HG03159 (cell line): ENCODE data around the gene FAM193B.

ENCODE experiments used
- ATAC-seq: cut with Tn5 transposase; IDR thresholded peaks from one replicate; pipeline ENCODE4 v1.9.1; 2021; ENCODE audit warnings: mild to moderate bottlenecking, moderate library complexity; ENCODE audit not compliant: unreplicated experiment

Gene FAM193B

GRCh38 chr5:177554474-177555111 is at the start of gene FAM193B:
Gene FAM193B (minus strand): TSS chr5:177554563. CDS start chr5:177554458, 105 bp downstream.
- ATAC-seq: peak; percentile 90

- no peak for ATAC-seq
Measured at GRCh38 chr5:177604116-177604521, 49.8 kb upstream of the FAM193B start.

DNA sequence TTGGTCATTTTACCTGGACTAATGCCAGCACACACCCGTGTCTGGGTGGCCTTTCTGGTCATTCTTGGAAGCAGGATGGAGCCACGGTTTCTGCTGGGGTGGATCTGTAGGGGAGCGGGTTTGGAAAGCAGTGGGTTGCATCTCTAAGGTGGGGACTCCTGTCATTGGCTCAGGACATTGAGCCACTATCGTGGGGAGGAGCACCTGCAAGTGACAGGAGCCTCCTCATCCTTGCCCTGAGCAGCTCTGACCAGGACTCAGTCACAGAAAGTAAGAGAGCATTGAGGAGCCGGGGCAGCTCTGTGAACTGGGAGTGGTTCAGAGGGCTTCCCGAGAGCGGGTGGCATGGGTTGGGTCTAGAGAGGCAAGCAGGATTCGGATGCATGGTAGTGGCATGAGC is 49.3 kb upstream of the FAM193B start:
- no peak for ATAC-seq

DNA sequence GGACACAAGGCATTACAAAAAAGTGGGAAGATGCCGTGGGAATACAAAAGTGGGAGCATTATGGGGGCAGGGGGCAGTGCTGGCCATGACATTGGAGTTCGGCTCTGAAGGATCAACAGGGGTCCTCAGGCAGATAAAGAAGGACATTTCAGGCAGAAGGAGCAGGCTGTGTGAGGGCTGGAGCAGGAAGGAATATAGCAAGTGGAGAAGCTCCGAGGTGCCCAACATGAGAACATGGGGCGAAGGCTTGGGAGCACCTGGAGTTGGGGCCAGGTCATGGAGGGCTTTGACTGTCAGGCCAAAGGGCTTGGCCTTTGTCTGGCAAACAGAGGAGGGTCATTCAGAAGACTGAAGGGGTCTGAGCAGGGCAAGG is 48.1 kb upstream of the FAM193B start:
- ATAC-seq: no peak

- no peak for ATAC-seq
Measured at GRCh38 chr5:177601577-177602457, 47.5 kb upstream of the FAM193B start.

DNA sequence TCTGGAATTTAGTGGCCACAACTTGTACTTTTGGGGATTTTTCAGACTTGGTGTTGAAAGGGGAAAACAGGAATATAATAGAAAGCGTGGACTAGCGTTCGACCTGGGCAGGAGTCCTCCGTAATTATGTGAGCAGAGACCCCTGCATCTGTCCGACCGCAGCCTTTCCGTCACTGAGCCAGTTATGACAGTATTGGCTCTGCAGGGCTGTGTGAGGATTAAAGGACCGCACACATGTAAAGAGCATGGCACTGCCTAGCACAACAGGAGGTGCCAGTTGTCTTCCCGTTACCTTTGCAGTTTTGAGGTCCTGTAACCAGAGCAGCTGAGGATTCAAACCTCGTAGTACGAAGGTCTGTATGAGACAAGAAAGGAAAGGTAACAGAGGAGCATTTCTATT is 46.8 kb upstream of the FAM193B start:
- no peak for ATAC-seq

GRCh38 chr5:177600508-177601018 is 46.2 kb upstream of the FAM193B start:
- peak; percentile 7 for ATAC-seq

- ATAC-seq: peak; percentile 76
Measured at GRCh38 chr5:177599731-177600507, 45.6 kb upstream of the FAM193B start, which contains the start of gene B4GALT7. Gene B4GALT7 (plus strand): TSS chr5:177600132. CDS start chr5:177600211, 79 bp downstream.

GRCh38 chr5:177598477-177598876 is 44.1 kb upstream of the FAM193B start:
- ATAC-seq: no peak

- no peak for ATAC-seq
Measured at GRCh38 chr5:177596775-177597238, 42.4 kb upstream of the FAM193B start.

GRCh38 chr5:177595991-177596774 is 41.8 kb upstream of the FAM193B start:
- ATAC-seq: no peak

DNA sequence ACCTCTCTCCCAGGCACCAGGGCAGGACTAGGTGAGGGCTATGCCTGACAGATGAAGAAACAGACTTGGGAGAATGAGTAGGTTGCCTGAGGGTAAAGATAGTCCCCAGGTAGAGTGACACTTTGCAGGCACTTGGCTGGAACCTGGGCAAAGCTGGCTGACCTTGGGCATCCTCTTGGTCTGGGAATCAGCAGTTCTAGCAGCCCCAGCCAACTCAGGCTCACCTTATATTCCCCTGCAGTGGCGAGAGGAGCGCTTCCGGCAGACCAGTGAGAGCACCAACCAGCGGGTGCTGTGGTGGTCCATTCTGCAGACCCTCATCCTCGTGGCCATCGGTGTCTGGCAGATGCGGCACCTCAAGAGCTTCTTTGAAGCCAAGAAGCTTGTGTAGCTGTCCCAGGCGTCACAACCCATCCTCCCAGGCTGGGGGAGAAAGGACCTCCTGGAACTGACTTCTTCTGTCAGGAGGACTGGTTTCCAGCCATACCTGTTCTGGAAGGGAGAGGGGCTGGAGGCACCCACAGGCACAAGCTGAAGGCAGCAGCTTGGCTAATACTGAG is 40.7 kb upstream of the FAM193B start:
- ATAC-seq: no peak

- no peak for ATAC-seq
Measured at GRCh38 chr5:177594071-177594470, 39.7 kb upstream of the FAM193B start.

DNA sequence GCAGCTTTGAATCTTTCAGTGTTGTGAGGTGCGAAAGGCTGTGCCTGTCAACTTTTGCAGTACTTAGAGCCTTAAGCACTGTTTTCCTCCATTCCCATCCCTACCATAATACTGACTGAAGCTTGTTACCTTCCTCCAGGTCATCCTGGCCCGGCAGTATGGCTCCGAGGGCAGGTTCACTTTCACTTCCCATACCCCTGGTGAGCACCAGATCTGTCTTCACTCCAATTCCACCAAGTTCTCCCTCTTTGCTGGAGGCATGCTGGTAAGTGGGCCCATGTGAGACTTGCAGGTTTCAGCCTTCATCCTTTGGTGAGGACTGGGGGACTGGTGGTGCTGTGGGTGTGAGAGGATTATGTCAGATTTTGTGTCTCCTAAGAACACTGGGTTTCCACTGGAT is 39.1 kb upstream of the FAM193B start:
- no peak for ATAC-seq

GRCh38 chr5:177592905-177593304 is 38.5 kb upstream of the FAM193B start:
- no peak for ATAC-seq

DNA sequence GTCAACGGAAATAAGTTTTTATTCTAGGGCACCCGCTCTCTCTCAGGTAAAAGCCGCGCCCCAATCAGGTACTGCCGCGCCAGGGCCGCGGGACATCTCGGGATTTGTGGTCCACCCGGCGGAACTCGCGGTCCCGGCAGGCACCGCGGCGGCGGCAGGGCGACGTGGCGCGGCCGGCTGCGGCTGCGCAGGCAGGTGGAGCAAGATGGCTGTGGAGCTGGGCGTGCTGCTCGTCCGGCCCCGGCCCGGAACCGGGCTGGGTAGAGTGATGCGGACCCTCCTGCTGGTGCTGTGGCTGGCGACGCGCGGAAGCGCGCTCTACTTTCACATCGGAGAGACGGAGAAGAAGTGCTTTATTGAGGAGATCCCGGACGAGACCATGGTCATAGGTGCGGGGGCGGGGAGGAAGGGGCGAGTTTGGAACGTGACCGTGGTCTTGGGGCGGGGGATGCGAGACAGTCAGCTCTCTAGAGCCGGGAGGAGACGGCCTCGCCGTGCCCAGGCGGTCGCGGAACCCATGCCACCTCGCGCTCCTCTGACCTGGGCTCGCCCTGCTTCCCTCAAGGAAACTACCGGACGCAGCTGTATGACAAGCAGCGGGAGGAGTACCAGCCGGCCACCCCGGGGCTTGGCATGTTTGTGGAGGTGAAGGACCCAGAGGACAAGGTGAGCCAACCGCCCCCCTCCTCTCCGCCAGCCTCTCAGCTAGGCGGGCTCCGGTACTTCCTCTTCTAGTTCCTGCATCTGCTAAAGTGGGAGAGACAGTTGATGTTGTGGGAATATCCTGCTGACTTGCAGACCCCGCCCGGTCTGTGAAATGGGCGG is 37.9 kb upstream of the FAM193B start, which contains the start of gene TMED9:
Gene TMED9 (plus strand): TSS at position 194 of the 825 bp plus-strand sequence. CDS start 12 bp downstream, at position 206.
- ATAC-seq: peak; percentile 90

DNA sequence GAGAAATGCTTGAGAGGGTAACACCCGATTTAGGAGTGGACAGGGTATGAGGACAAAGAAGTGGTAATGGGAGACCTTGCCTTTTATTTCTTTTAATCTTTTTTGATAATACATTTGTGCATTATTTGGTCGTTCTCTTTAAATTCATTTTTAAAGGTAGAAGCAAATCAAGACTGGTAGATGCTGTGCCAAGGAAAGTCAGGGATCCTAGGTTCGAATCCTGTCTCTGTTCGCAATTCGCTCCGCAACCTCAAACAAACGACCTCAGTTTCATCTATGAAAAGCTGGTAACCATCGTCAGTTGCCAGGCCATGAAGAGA is 37.3 kb upstream of the FAM193B start:
- ATAC-seq: no peak

DNA sequence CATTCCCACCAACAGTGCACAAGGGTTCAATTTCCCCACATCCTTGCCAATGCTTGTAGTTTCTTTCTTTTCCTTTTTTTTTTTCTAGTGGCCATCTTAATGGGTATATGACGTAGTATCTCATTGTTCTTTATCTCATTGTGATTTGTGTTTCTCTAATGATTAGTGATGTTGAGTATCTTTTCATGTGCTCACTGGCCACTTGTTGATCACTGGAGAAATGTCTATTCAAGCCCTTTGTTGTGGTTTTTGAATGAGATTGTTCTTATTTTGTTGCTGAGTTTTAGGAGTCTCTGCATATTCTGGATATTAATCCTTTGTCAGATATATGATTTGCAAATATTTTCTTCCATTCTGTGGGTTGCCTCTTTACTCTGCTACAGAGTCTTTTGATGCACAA is 36.0 kb upstream of the FAM193B start:
- ATAC-seq: no peak

GRCh38 chr5:177588413-177588909 is 34.1 kb upstream of the FAM193B start:
- ATAC-seq: no peak
